NB4 (cell line): Measurements from ENCODE around the gene ZNF71.

Experiments used
- DNase-seq: peaks from one replicate; pipeline ENCODE4 v3.0.0; 2010; ENCODE audit warnings: low read depth
- H3K4me3 ChIP-seq: one replicate; pipeline ENCODE4 v1.5.1; 2011; ENCODE audit warnings: mild to moderate bottlenecking, low read depth, low read length, moderate library complexity
- MAX ChIP-seq: IDR thresholded peaks from 2 replicates; pipeline ENCODE4 v1.6.1; 2011; ENCODE audit warnings: low read depth, low read length
- MYC ChIP-seq: IDR thresholded peaks from 2 replicates; pipeline ENCODE4 v1.6.1; 2011; ENCODE audit warnings: low read depth, low read length
- POLR2A ChIP-seq: IDR thresholded peaks from 2 replicates; pipeline ENCODE4 v1.6.1; 2011; ENCODE audit warnings: mild to moderate bottlenecking; ENCODE audit not compliant: insufficient read length; ENCODE audit errors: extremely low read depth
- TF ChIP-seq, protein P1 (sequence below): IDR thresholded peaks from one replicate; pipeline ENCODE4 v1.5.1; 2012; ENCODE audit warnings: low read depth, low read length

Gene ZNF71

GRCh38 chr19:56664511-56664910 lies 69.4 kb downstream of the ZNF71 start:
- TF ChIP-seq POLR2A (no peak), MAX (no peak), MYC (no peak)
- TF ChIP-seq, protein P1, sequence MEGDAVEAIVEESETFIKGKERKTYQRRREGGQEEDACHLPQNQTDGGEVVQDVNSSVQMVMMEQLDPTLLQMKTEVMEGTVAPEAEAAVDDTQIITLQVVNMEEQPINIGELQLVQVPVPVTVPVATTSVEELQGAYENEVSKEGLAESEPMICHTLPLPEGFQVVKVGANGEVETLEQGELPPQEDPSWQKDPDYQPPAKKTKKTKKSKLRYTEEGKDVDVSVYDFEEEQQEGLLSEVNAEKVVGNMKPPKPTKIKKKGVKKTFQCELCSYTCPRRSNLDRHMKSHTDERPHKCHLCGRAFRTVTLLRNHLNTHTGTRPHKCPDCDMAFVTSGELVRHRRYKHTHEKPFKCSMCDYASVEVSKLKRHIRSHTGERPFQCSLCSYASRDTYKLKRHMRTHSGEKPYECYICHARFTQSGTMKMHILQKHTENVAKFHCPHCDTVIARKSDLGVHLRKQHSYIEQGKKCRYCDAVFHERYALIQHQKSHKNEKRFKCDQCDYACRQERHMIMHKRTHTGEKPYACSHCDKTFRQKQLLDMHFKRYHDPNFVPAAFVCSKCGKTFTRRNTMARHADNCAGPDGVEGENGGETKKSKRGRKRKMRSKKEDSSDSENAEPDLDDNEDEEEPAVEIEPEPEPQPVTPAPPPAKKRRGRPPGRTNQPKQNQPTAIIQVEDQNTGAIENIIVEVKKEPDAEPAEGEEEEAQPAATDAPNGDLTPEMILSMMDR: no peak
- H3K4me3 ChIP-seq: no peak overlapping the region
- no peak for DNase-seq

DNA sequence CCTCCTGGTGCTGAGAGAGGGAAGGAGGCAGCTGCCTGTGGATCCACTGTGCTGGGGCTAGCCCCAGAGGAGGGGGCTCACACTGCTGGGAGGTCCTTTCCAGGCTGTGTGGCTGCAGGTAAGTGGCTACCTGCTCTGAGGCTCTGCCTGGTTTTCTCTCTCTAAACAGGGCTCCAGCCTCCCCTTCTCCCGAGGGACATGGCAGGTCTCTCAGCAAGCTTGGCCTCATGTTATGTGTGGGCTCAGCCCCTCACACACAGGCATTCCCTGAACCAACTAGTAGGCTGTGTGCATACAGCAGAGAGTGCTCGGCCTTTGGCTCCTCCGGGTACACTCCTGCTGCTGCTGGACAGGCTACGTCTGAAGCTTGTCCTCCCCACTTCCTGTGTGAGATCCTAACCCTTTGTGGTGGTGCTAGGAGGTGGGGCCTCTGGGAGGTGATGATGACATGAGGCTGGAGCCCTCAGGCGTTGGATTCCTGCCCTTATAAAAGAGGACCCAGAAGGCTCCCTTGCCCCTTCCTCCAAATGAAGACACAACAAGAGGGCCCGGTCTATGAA lies 72.3 kb downstream of the ZNF71 start:
- no peak overlapping the region for H3K4me3 ChIP-seq
- no peak for DNase-seq
- TF ChIP-seq POLR2A (no peak), MAX (no peak), MYC (no peak)
- TF ChIP-seq, protein P1: no peak

- TF ChIP-seq, protein P1: no peak
- TF ChIP-seq MYC (no peak), POLR2A (no peak), MAX (no peak)
- no peak overlapping the region for H3K4me3 ChIP-seq
- DNase-seq: no peak
Observed at GRCh38 chr19:56668676-56669075, 73.6 kb downstream of the ZNF71 start.

DNA sequence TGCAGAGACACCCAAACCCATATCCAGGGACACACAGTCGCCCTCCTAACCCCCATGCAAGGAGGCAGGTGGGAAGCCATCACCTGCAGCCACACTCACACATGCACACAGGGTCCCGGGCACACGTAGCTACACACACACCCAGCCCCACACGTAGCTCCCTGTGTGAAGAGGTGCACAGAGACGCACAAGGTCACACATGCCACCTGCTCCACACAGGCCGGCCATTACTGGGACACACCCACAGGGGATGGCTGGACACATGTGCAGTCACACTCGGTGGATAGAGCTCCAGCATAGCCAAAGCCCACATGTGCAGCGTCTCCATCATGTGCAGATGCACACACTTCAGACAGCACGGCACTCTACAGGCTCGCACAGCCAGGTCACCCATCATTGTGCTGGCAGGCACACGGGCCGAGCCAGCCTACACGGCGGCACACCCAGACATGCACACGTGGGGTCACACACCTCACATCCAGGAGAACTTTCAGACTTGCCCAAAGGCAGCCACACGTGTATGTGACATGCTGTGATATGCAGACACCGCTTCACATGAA lies 75.4 kb downstream of the ZNF71 start:
- H3K4me3 ChIP-seq: no peak overlapping the region
- no peak for DNase-seq
- TF ChIP-seq MYC (no peak), MAX (no peak), POLR2A (no peak)
- TF ChIP-seq, protein P1: no peak

- no peak overlapping the region for H3K4me3 ChIP-seq
- DNase-seq: no peak
- no peak for TF ChIP-seq MYC
- TF ChIP-seq, protein P1: no peak
- no peak for TF ChIP-seq MAX
- no peak for TF ChIP-seq POLR2A
Observed at GRCh38 chr19:56670961-56671612, 76.0 kb downstream of the ZNF71 start.
